Measurements from ENCODE around the gene RTRAF.

Gene RTRAF

DNA sequence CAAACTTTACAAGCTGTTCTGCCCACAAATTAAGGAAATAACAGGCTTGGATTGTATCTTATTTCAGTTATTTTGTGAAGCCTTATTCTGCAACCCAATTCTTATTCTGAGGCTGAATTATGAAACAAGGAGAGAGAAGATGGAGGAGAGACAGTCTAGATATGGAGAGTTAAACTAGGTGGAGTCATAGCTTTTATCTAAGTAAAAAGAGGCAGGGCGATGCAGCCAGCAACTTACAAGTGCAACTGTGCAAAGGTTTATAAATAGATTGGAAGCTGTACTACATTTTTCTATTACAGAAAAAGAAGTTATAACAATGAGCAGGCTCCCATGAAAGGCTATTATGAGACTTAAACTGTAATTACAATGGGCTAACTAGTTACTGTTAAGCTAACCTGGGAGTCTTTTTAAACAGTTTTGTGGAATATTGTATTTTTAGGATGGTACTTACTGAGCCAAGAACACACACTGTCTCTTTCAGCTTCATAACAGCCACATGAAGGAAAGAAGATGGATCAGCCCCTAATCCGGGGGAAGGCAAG lies 57.1 kb downstream of the RTRAF start:
- Mint-ChIP-seq H3K4me1 (peaks cover 5% of the 10 kb centered on the region), H3K27ac (no peak overlapping the region), H3K36me3 (no peaks in the 10 kb centered on the region), H3K27me3 (peaks cover 41% of the 10 kb centered on the region), H3K9me3 (no peaks in the 10 kb centered on the region), H3K4me3 (no peak overlapping the region)
- no peak for ATAC-seq

DNA sequence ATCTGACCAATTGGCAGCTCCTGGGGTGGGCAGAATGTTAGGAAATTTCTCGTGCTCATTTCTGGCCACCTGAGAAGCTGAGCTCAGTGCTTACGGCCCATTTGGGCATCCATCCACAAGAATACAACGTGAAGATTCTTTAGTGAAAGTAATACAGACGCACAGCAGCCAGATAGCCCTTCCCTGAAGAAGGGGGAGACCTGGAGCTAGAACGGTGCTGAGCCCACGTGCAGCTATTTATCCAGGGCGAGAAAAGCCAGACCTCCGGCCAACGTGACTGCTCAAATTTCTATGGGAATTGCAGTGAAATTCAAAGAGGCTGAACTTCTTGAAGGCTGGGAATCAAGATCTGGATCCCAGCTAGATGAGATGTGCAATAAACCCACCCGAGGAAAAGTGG lies 58.8 kb downstream of the RTRAF start:
- ATAC-seq = no peak
- H3K4me1 Mint-ChIP-seq = peaks cover 5% of the 10 kb centered on the region
- H3K36me3 Mint-ChIP-seq = no peaks in the 10 kb centered on the region
- no peak overlapping the region for H3K4me3 Mint-ChIP-seq
- H3K9me3 Mint-ChIP-seq = no peaks in the 10 kb centered on the region
- H3K27me3 Mint-ChIP-seq = peaks cover 46% of the 10 kb centered on the region
- H3K27ac Mint-ChIP-seq = no peak overlapping the region

DNA sequence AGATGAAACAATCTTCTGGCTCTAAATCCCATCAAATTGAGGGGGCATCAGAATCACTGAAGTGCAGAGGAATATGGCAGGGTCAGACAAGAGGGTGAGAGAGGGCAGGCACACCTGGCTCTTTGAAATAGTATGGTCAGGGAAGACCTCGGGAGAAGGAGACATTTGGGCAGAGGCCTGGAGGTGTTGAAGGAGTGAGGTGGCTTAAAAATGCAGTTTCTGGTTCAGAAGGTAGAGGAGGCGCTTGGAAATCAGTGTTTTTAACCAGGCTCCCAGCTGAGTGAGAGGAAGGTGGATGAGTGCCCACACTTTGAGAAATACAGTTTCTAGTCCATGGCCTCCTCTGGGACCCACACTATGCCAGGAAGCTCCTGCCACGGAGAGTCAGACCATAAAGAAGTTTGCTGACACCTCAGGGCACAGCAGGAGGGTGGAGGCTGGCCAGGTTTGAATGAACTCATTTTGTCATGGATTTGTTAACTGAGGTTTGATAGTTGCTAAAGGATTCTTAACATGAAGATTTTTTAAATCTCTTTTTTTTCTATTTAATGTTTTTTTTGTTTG lies 59.4 kb downstream of the RTRAF start:
- Mint-ChIP-seq H3K9me3 (no peaks in the 10 kb centered on the region), H3K27ac (no peak overlapping the region), H3K36me3 (no peaks in the 10 kb centered on the region), H3K4me3 (no peak overlapping the region), H3K27me3 (peaks cover 46% of the 10 kb centered on the region), H3K4me1 (peaks cover 3% of the 10 kb centered on the region)
- no peak for ATAC-seq

DNA sequence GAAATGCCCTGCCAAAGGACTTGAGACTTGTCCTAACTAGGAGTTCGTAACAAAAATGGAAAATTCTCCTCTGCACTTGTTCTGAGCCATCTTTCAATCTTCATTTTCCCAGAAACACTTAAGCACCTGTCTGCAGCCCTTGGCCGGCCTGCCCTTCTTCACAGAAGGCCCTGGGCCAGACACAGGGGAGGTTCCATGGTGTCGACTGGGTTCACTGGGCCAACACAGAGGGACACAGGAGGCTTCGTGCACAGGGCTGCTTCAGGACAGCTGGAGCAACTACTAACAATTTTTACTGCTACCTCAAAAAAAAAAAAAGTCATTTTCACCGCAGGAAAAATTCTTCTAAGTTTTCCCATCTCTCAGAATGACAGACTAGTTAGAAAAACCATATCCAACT lies 59.9 kb downstream of the RTRAF start:
- H3K4me3 Mint-ChIP-seq = no peak overlapping the region
- H3K27ac Mint-ChIP-seq = no peak overlapping the region
- no peaks in the 10 kb centered on the region for H3K36me3 Mint-ChIP-seq
- H3K27me3 Mint-ChIP-seq = peaks cover 47% of the 10 kb centered on the region
- ATAC-seq = no peak
- no peaks in the 10 kb centered on the region for H3K4me1 Mint-ChIP-seq
- H3K9me3 Mint-ChIP-seq = no peaks in the 10 kb centered on the region

DNA sequence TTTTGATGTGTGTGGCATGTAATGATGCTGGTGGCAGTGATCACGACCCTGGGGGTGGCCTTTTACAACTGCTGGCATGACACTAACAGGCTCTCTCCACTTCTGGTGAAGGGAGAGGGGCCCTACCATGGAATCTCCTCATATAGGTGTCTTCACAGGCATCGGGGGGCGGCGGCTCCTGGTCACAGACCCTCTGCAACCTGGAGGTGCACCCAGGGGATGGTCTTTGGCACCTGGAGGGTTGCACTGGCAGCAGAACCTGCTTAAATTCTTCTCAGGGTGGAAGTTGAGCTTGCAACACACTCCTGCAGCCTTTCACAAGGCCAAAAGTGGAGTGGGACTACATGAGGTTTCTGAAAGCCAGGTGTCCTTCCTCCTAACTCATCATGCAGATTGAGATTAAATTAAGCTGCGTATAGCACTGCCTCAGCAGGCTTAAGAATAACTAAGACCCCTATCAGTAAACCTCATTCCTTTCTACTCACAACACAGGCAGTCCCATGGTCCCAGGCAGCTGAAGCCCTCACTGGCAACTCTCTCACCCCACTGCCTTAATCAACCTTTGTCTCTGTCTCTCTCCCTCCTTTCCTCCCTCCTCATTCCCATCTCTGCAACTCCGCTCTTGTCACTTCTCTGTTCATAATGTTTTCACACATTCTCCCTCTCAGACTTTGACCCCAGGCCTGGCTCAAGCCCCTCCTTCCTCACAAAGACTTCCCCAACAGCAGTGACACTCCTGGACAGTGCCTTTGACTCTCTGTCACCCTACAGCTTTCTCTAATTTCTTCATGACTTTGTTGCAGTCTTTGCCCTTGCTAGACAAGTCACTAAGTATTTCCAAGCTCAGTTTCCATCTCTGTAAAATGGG lies 60.6 kb downstream of the RTRAF start:
- Mint-ChIP-seq H3K9me3 (no peaks in the 10 kb centered on the region), H3K36me3 (no peaks in the 10 kb centered on the region), H3K4me1 (no peaks in the 10 kb centered on the region), H3K27ac (no peak overlapping the region), H3K27me3 (peaks cover 49% of the 10 kb centered on the region), H3K4me3 (no peak overlapping the region)
- no peak for ATAC-seq

DNA sequence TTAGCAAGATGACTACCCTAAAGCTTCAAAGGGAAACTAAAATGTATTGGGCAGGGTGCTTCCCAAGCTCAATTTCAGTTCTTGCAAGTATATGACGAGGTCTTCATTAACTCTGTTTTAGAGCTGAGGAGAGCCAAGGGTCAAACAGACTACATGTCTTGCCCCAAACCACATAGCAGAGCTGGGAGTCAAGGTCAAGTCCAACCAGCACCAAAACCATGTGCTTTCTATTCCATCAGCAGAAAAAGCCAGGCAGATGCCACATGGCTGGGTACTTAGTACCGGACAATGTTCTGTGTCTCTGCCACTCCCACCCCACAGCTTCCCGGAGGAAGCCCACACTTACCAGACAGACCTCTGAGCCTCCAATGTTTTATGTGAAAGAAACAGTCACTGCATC lies 61.9 kb downstream of the RTRAF start:
- Mint-ChIP-seq H3K4me1 (no peaks in the 10 kb centered on the region), H3K27ac (no peak overlapping the region), H3K36me3 (no peaks in the 10 kb centered on the region), H3K27me3 (peaks cover 48% of the 10 kb centered on the region), H3K4me3 (no peak overlapping the region), H3K9me3 (no peaks in the 10 kb centered on the region)
- no peak for ATAC-seq

DNA sequence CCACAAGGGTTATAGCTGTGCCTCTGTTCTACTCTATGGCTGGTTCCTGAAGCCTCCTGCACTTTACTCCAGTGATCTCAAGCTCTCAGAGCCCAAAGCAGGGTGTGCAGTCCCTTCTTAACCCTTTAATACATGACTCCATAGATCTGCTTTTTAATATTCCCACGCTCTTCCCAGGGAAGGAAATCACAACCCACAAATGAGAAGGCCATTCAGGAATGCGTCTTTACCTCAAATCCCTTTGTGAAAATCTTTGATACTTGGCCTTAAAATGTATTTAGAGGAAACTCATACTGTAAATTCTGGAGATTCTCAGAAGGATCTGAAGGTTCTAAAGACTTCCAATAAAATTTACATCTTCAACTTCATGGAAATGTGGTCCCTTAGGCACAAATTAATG lies 62.5 kb downstream of the RTRAF start:
- no peak overlapping the region for H3K27ac Mint-ChIP-seq
- H3K4me3 Mint-ChIP-seq = no peak overlapping the region
- H3K4me1 Mint-ChIP-seq = no peaks in the 10 kb centered on the region
- H3K36me3 Mint-ChIP-seq = no peaks in the 10 kb centered on the region
- H3K9me3 Mint-ChIP-seq = no peaks in the 10 kb centered on the region
- peaks cover 48% of the 10 kb centered on the region for H3K27me3 Mint-ChIP-seq
- no peak for ATAC-seq

DNA sequence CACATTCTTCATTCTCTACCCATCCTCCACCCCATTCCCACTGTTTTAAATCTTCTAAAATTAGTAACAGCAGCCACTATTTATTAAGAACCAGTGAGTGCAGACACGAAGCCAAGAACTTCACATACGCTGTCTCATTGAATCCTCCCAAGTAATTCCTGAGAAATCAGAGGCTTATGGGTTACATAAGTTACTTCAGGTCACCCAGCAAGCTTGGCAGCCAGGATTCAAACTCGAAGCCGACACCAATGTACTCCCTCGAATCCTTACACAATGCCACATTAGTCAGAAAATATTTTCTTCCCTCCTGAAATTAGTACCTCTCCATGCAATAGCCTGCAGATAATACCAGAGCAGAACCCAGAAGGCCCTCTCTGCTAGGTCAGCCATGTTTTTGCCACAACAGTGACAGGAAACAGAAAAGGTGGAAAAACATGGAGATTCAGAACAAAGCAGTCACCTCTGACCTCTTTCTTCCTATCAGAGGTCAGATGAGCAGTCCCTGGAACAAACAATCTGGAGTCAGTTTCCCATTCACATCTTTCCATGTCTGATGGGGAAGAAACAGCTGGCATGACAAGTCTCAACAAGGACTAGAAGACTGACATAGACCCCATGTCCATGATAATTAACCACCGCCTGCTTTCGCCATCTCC lies 63.1 kb downstream of the RTRAF start:
- Mint-ChIP-seq H3K36me3 (no peaks in the 10 kb centered on the region), H3K4me3 (no peak overlapping the region), H3K9me3 (no peaks in the 10 kb centered on the region), H3K27ac (no peak overlapping the region), H3K27me3 (peaks cover 48% of the 10 kb centered on the region), H3K4me1 (no peaks in the 10 kb centered on the region)
- ATAC-seq = no peak

DNA sequence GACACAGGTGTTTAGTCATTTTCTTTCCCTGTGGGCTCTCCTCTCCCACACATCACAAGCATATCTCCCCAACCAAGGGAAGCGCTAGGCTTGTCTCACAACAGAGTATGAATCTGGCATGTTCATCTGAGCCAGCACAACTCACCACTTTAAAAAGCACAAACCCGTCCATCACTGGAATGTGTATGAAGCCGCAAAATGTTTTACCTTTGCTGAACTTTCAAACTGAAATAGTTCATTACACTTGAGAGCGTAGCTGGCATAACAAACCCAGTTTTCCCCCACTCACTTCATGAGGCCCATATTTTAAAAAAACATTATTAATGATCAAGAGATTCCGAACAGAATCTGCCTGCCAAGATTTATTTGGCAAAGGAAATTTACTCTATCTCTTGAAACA lies 63.7 kb downstream of the RTRAF start:
- Mint-ChIP-seq H3K9me3 (no peaks in the 10 kb centered on the region), H3K27ac (no peak overlapping the region), H3K36me3 (no peaks in the 10 kb centered on the region), H3K4me3 (no peak overlapping the region), H3K27me3 (peaks cover 48% of the 10 kb centered on the region), H3K4me1 (no peaks in the 10 kb centered on the region)
- no peak for ATAC-seq

DNA sequence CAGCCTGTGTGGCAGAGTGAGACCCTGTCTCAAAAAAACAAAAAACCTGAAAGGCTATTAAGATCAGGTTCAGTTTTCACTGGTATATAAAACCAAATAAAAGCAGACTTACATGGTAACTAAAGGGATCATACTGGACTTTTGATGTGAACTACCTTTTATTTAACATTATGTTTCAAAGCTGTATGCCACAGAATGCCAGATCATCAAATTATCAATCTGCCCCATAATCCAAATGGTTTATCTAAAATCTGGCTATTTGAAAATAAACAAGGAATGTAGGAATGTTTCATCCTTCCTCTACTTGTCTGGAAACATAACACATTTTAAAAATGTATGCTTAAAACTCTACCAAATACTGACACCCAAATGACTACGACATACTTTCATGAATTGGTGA lies 65.3 kb downstream of the RTRAF start:
- Mint-ChIP-seq H3K36me3 (no peaks in the 10 kb centered on the region), H3K4me1 (no peaks in the 10 kb centered on the region), H3K27me3 (peaks cover 48% of the 10 kb centered on the region), H3K27ac (no peak overlapping the region), H3K4me3 (no peak overlapping the region), H3K9me3 (no peaks in the 10 kb centered on the region)
- ATAC-seq = no peak

DNA sequence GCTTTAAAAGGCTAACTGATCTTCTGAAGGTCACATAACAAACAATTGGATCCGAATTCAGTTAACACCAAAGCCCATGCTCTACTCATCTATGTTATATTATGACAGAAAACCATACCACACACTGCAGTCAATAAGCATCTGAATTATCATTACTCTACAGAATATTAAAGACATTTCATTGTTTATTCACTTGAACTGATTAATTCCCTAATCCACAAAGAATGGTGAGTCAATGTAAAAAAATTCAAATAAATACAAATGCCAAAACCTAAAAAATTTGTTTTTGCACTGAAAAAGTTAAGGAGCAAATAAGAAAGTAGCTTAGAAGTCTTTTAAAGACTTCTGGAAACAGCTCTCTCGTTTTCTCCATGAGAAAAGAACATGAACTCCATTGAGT lies 65.8 kb downstream of the RTRAF start:
- Mint-ChIP-seq H3K4me1 (no peaks in the 10 kb centered on the region), H3K9me3 (no peaks in the 10 kb centered on the region), H3K27ac (no peak overlapping the region), H3K36me3 (no peaks in the 10 kb centered on the region), H3K27me3 (peaks cover 52% of the 10 kb centered on the region), H3K4me3 (no peak overlapping the region)
- ATAC-seq = no peak

DNA sequence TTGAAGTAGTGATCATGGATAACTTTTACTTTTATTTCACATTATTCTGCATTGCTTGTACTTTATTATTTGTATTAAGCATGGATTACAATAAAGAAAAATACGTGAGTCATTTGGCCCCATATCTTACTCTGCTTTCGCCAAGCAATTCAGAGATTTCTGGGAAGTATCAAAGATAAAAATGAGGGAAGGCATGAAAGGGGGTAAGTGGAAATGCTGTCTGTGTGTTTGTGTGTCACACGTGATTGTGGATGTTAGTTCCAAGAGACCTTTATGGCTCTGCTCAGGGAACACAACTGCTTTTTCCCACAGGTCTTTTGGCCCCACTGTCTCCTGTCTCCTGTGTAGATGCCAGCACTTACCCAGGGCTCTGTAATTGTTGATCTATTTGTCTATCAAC lies 69.0 kb downstream of the RTRAF start:
- Mint-ChIP-seq H3K9me3 (no peaks in the 10 kb centered on the region), H3K27me3 (peaks cover 41% of the 10 kb centered on the region), H3K4me1 (no peaks in the 10 kb centered on the region), H3K4me3 (no peak overlapping the region), H3K36me3 (no peaks in the 10 kb centered on the region), H3K27ac (no peak overlapping the region)
- no peak for ATAC-seq

DNA sequence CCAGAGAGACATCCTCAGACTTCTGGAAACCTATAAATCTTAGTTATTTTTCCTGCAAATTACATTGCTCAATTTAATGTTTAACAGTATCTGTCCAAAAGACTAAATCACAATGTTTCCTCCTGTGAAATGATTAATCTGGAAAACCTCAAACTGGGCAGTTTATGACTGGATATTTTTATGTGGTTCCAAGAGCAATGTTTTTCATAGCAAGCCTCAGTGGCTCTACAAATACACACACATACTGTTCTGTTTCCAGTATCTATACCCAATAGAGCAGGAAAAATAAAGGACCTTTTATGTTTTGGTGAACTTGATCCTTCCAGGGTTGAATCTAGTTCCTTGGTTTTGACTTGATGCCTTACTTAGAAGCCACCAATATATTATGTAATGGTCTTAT lies 70.3 kb downstream of the RTRAF start:
- no peak for ATAC-seq
- H3K27me3 Mint-ChIP-seq = peaks cover 28% of the 10 kb centered on the region

DNA sequence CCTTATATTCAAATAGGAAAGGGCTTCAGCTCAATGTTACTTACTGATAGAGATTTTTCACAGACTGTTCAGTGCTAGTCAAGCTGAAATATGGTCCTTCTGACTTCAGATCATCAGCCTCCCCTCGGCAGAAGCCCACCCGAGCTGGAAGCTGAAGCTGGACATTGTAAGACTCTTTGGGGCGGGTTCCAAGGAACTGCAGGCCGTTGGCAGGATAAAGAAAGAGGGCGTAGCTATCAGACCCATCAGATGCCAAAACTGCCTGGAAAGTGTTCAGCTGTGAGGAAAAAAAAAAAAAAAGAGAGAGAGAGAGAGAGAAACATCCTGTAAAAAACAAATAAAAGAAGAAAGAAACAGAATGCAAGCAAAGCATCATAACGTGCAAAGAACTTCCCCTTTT lies 70.7 kb downstream of the RTRAF start:
- H3K4me1 Mint-ChIP-seq = no peaks in the 10 kb centered on the region
- ATAC-seq = no peak
- no peaks in the 10 kb centered on the region for H3K36me3 Mint-ChIP-seq
- H3K27me3 Mint-ChIP-seq = peaks cover 23% of the 10 kb centered on the region
- H3K27ac Mint-ChIP-seq = no peak overlapping the region
- no peak overlapping the region for H3K4me3 Mint-ChIP-seq
- H3K9me3 Mint-ChIP-seq = no peaks in the 10 kb centered on the region

More for the DNA sequence above, 70.3 kb downstream of the RTRAF start:
- H3K27ac Mint-ChIP-seq = no peak overlapping the region
- H3K4me1 Mint-ChIP-seq = no peaks in the 10 kb centered on the region
- H3K4me3 Mint-ChIP-seq = no peak overlapping the region
- H3K36me3 Mint-ChIP-seq = no peaks in the 10 kb centered on the region
- no peaks in the 10 kb centered on the region for H3K9me3 Mint-ChIP-seq

Data from stimulated activated memory B cell treated with anti-CD40 and anti-IgM and Interleukin-4, amounts not matched to agents 10 μg/mL and 1 μg/mL and 100 μg/mL, for 72 hours (primary cell).